Fibroblast of skin of right biceps (primary cell): ENCODE results near the gene IGF1R.
A peak's percentile ranks its signal among the peaks of the same experiment; 100 is the strongest.

Source experiments
- DNase-seq: peaks from one replicate; pipeline ENCODE4 v3.0.0-alpha.2; 2013

The IGF1R gene

DNA sequence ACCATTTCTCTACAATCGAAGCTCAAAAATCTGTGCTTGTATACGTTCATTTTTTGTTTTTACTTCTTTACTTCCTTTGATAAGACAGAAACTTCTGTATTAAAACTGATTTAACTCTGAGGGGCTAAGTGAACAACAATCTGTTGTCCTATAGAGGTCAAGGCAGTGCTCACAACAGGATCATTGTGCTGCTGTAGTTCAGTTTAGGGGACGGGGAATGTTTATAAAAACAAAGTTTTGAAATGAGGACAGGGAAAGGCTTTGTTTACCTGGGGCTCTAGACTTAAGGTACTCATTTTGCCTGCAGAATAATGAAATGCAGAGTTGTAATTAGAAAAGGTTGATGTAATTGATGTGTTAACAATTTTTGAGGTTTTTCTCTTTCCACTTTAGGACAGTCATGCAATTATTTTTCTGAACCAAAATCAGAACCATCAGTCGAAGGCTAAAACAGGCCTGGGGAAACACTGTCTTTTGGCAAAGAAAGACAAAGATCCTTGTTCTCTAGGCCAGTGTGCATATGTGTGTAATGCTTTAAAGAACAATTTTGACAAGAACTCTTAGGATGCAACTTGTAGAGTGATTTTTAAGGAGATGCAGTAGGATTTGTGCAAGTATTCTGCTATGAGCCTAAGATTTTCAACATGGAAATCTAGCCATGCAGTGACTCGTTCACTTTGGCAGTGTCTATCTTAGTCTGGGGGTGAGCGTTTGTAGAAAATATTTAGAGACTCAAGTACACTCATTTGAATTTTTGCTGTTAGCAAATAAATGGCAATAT lies 194.0 kb downstream of the IGF1R start:
- DNase-seq: peak; percentile 37

GRCh38 chr15:98842973-98843285 lies 194.6 kb downstream of the IGF1R start:
- DNase-seq: no peak

- no peak for DNase-seq
Observed at GRCh38 chr15:98843844-98844243, 195.5 kb downstream of the IGF1R start.

DNA sequence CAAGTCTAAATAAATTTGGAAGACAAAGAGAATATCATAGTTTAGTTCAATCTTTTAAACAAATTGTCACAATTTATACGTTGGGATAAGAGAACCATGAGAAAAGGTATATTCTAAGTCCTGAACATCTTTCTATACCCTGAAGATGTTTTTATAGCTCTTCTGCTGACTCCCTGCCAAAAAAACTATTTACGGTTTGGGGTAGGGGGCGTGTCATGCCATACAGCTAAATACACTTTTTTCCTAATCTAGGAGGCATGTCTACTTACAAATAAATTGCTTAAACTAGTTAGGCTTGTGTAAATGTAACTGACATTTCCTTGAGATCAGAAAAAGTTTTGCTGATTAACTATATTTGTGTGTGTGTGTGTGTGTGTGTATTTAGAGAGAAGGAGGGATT lies 195.9 kb downstream of the IGF1R start:
- no peak for DNase-seq

GRCh38 chr15:98845138-98845884 lies 197.0 kb downstream of the IGF1R start:
- DNase-seq: peak; percentile 38

GRCh38 chr15:98850961-98851572 lies 202.7 kb downstream of the IGF1R start:
- peak; percentile 74 for DNase-seq

GRCh38 chr15:98853161-98853560 lies 204.8 kb downstream of the IGF1R start:
- DNase-seq: peak; percentile 92

DNA sequence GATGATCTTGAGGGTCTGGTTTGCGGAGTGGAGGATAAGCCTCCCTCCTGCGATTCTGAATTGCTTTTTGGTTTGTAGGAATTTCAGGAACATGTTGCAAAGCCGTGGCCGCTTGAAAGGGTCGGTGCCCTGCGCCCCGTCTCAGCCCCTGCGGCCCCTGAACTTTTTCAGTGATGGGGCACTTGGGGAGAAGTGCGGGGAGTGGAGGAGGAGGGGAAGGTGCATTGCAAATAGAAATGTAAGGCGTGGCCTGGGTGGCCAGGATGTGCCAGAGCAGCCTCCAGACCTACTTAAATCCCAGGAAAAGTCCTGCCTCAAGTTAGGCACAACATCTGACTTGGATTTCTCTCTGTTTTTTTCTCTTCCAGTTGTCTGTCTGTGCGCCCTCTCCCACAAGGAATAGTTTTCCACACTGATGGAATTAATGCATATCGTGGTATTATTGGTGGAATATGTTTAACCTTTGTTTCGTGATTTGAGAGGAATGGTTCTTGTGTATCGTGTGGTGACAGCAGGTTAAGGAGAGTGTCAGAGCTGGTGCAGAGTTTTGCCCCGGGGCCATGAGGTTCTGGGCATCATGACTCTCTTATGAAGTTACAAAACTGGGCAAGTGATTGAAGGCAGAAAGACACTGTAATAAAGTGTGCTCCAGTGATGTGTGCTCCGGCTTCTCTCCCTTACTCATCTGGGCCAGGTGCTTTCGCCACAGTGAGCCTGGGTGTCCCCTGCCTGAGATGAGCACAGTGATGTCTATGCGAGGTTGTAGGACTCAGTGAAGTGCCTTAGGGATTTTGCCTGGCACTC lies 205.5 kb downstream of the IGF1R start:
- peak; percentile 40 for DNase-seq

GRCh38 chr15:98854496-98854895 lies 206.2 kb downstream of the IGF1R start:
- no peak for DNase-seq

GRCh38 chr15:98855067-98855814 lies 206.9 kb downstream of the IGF1R start:
- DNase-seq: no peak

DNA sequence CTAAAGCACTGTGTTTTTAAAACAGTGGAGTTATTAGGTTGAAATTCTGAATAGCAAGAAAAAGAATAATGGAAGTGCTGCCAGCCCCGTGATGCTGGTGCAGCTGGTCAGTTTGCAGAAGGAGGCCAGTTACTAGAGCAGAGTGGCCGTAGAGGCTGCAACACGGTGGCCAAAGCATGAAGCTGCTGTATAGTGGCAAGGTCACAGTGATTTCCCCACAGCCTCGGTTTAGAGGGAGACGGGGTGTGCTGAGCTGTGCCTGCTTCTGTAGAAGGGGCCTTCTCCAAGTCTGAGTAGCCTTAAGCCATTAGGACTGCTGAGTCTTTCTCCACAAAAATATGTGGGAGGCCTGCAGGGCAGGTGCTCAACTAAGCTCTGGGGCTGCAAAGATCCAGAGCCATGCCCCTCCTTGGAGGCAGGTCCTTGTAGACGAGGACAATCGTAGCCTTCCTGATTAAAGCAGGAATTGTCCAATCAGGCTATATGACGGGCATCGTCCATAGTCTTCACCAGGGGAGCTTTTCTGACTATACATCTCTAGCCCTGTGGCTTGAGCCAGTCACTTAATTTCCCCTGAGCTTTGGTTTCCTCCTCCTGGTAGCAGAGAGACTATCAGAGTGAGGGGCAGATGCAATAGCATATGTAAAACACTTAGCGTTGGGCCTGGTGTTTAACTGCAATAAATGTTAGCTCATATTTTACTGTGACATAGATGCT lies 207.6 kb downstream of the IGF1R start:
- no peak for DNase-seq

DNA sequence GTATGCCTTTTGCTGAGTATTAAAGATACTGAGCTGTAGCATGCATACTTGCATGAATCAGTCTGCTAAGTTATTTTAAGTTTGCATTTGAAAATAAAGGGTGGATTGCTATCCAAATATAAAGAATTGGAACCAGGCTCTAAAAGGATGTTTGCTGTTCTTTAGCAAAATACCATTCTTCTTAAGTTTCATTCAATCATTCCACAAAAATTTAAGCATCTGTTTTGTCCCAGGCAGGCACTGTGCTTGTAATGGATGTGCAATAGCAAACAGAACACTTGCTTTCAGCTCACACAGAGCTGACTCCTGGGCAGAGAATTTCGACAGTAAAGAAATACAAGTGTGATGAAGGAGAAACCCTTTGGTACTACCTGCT lies 208.2 kb downstream of the IGF1R start:
- DNase-seq: peak; percentile 95

- DNase-seq: no peak
Observed at GRCh38 chr15:98858610-98859023, 210.3 kb downstream of the IGF1R start.

- DNase-seq: no peak
Observed at GRCh38 chr15:98859149-98859548, 210.8 kb downstream of the IGF1R start.

DNA sequence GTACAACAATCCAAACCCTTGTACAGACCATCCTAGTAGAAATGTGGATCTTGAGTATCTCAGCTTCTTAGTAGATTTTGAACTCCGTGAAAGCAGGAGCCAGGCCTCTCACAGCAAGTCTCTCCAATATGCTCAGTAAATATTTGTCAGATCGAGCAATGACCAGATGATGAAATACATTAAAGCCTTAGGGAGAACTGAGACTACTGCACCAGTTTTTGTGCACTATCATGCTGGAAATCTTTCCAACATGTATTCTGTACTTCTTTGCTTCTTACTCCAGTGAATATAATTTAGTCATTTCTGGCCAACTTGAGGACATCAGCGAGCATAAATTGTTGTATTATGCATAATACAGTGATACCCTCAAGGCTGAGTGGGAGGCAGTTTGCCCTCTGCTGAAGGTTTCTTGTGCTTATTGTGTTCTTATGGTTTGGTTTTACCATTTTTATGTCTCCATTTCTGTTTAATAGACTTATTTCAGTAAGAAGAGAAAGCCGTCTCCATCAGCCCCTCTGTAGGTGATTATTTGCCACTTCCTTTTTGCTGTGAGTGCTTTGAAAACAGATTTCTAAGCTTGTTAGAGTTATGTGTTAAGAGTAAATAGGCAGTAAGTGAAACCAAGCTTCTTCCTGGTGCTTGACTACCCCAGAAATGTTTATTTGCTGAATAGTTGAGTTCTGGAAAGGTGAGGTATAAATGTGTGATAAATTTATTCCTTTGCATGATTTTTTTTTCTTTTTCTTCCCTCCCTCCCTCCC lies 212.1 kb downstream of the IGF1R start:
- DNase-seq: peak; percentile 51

DNA sequence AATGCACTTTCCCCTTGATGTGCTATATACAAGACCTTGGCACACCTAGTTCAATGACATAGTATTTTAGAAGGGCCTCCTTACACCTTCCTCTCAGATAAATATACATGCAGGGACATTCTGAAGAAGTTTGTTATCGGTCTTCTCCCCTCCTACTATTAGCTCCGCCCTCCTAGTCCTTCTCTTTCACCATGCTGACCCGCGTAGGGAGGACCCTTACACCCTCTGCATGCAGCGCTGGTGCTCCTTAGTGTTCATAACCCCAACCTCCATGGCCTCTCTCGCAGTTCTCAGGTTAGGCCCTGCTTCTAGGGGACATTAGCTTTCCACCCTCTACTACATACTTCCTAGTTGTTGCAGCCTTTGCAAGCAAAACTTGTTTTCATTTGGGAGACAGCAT lies 212.8 kb downstream of the IGF1R start:
- DNase-seq: no peak

DNA sequence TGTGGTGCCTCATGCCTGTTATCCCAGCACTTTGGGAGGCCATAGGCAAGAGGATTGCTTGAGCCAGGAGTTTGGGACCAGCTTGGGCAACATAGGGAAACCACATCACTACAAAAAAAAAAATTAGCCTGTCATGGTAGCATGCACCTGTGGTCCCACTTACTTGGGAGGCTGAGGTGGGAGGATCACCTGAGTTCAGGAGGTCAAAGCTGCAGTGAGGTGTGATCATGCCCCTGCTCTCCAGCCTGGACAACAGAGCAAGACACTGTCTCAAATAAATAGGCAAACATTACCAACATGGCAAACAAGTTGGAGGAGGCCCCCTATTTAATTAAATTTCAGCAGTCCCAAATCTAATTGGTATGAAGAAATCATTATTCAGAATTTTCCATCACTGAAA lies 215.6 kb downstream of the IGF1R start:
- DNase-seq: no peak

DNA sequence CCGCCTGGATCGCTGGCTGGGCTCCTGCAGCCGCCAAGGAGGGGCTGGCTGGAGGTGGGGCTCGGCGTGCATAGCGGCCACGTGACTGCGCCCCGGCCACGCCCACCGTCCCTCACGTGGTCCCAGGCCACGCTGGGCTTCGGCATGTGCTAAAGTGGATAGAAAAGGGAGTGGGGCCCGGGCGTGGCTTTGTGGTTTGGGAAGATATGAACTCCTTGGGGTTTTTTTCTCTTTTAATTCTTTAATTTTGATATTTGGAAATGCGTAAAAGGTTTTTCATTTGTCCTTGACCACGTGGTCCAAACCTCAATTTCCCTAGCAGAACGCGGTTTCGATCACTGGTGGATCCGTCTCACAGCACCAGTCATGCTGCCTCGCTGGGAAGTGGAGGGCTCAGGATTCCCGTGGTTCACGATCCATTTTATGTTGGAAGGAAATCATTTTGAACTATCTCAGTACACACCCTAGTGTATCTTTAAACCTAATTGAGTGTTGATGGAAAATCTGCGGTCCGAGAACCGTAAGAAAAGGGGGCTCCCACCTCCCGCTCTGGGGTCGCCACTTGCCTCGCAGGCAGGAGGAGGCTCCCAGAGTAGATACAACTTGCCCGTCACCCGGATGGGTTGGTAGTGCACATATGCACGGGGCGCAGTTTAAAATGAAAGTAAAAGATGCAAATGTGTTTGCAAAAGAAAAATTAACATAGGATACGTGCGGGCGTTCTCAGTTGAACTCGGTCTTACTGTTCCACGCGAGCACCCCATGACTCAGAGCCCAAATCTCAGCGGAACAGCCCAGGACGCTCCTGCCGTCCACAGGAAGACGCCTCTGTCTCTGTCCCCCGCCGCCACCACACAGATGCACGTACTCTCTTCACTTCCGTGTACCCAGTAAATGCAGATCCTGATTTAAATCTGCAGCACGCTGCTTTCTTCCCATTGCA lies 217.3 kb downstream of the IGF1R start:
- peak; percentile 86 for DNase-seq

GRCh38 chr15:98866511-98866910 lies 218.2 kb downstream of the IGF1R start:
- peak; percentile 90 for DNase-seq

GRCh38 chr15:98868564-98868963 lies 220.2 kb downstream of the IGF1R start:
- DNase-seq: no peak
